Measurements from ENCODE around the gene CHRD. TPM values are rescaled to one million over a fixed set of nuclear protein-coding genes. Genes with fewer than 3 reads are reported as not detected.

CHRD gene
- total RNA-seq, 1 experiment from 2014 or later: 1.8 TPM

GRCh38 chr3:184405075-184406030 lies 25.5 kb downstream of the CHRD start:
- Histone ChIP-seq H3K79me1 (ENCODE audit: insufficient read depth, low read depth, low read length, poor library complexity, severe bottlenecking) (no peaks in the 10 kb centered on the region), H4K8ac (replicated peaks; ENCODE audit: insufficient read length, low read depth, low read length) (no peak overlapping the region), H3K23ac (ENCODE audit: insufficient read length, low read depth, low read length) (no peak overlapping the region), H4K91ac (ENCODE audit: insufficient read length, low read depth, low read length) (no peak overlapping the region), H3K23me2 (ENCODE audit: insufficient read length, low read depth, low read length, poor library complexity, severe bottlenecking) (no peaks in the 10 kb centered on the region), H3K27ac (ENCODE audit: insufficient read length, low read depth, low read length) (no peak overlapping the region), H3K18ac (ENCODE audit: insufficient read length, low read depth, low read length) (no peak overlapping the region), H3K4me2 (ENCODE audit: insufficient read depth, insufficient read length, low read length) (no peak overlapping the region), H4K5ac (ENCODE audit: insufficient read length, low read depth, low read length) (no peak overlapping the region), H2BK20ac (ENCODE audit: low read depth, low read length, poor library complexity, severe bottlenecking) (no peak overlapping the region), H2BK15ac (ENCODE audit: low read depth, low read length) (no peak overlapping the region), H2AK5ac (ENCODE audit: insufficient read length, low read length) (no peak overlapping the region), H3K27me3 (ENCODE audit: insufficient read depth, low read length) (no peaks in the 10 kb centered on the region), H3K9me3 (ENCODE audit: control insufficient read depth, low read depth, low read length) (no peaks in the 10 kb centered on the region), H3K56ac (ENCODE audit: insufficient read length, low read depth, low read length) (no peak overlapping the region), H3K79me2 (ENCODE audit: insufficient read depth, low read length) (no peaks in the 10 kb centered on the region), H2AFZ (ENCODE audit: low read length) (no peak overlapping the region), H3T11ph (ENCODE audit: low read length) (no peak overlapping the region), H3K4me1 (ENCODE audit: insufficient read depth, low read length) (no peaks in the 10 kb centered on the region), H4K20me1 (ENCODE audit: control insufficient read depth, insufficient read depth, insufficient read length) (no peaks in the 10 kb centered on the region), H2BK12ac (ENCODE audit: insufficient read length, low read depth, low read length) (no peak overlapping the region), H3K4ac (ENCODE audit: low read depth, low read length) (no peak overlapping the region), H2BK120ac (ENCODE audit: low read depth, low read length, poor library complexity, severe bottlenecking) (no peak overlapping the region), H3K14ac (ENCODE audit: insufficient read depth, low read length) (no peak overlapping the region; the same call in 1 of the 2 replicates), H2BK5ac (ENCODE audit: insufficient read length, low read length) (no peak overlapping the region), H3K9ac (ENCODE audit: extremely low read depth, insufficient read length, low read length) (no peak overlapping the region)
- Mint-ChIP-seq H3K4me3 (no peak overlapping the region), H3K27ac (no peak overlapping the region), H3K27me3 (ENCODE audit: low read depth) (peaks cover 12% of the 10 kb centered on the region), H3K9me3 (no peaks in the 10 kb centered on the region), H3K36me3 (ENCODE audit: insufficient read depth in 1 of 3, low read depth in 3 of 3) (no peaks in the 10 kb centered on the region), H3K4me1 (peaks cover 3 to 5% of the 10 kb centered on the region in 2 experiments; a peak in 3 of 4 replicates)
- WGBS (ENCODE audit: extremely low coverage, insufficient read length, low lambda C conversion rate): no CpG with 5 or more reads among the region's 20 CpGs
- TF ChIP-seq CTCF (conservative IDR thresholded peaks at IDR 0.05): no peak
- DNase-seq: no peak
